ENCODE results near the gene UNC13A. TPM values are rescaled to one million over a fixed set of nuclear protein-coding genes. Genes with fewer than 3 reads are reported as not detected.

The UNC13A gene
- total and polyA plus RNA-seq, 2 of the 13 experiments (the other 11 are each of a cell fraction or from before 2014, with no cell fraction given), result 0.11 to 0.45 TPM

- TF ChIP-seq, protein P1, sequence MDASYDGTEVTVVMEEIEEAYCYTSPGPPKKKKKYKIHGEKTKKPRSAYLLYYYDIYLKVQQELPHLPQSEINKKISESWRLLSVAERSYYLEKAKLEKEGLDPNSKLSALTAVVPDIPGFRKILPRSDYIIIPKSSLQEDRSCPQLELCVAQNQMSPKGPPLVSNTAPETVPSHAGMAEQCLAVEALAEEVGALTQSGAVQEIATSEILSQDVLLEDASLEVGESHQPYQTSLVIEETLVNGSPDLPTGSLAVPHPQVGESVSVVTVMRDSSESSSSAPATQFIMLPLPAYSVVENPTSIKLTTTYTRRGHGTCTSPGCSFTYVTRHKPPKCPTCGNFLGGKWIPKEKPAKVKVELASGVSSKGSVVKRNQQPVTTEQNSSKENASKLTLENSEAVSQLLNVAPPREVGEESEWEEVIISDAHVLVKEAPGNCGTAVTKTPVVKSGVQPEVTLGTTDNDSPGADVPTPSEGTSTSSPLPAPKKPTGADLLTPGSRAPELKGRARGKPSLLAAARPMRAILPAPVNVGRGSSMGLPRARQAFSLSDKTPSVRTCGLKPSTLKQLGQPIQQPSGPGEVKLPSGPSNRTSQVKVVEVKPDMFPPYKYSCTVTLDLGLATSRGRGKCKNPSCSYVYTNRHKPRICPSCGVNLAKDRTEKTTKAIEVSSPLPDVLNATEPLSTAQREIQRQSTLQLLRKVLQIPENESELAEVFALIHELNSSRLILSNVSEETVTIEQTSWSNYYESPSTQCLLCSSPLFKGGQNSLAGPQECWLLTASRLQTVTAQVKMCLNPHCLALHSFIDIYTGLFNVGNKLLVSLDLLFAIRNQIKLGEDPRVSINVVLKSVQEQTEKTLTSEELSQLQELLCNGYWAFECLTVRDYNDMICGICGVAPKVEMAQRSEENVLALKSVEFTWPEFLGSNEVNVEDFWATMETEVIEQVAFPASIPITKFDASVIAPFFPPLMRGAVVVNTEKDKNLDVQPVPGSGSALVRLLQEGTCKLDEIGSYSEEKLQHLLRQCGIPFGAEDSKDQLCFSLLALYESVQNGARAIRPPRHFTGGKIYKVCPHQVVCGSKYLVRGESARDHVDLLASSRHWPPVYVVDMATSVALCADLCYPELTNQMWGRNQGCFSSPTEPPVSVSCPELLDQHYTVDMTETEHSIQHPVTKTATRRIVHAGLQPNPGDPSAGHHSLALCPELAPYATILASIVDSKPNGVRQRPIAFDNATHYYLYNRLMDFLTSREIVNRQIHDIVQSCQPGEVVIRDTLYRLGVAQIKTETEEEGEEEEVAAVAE (CRISPR knock-in tag; IDR thresholded peaks at IDR 0.05; ENCODE audit: borderline replicate concordance), result no peak
- no peak for TF ChIP-seq CHCHD3 (CRISPR knock-in tag; IDR thresholded peaks at IDR 0.05)
- TF ChIP-seq ZNF3 (CRISPR knock-in tag; IDR thresholded peaks at IDR 0.05), result no peak
- no peak for TF ChIP-seq ZNF101 (CRISPR knock-in tag; IDR thresholded peaks at IDR 0.05; ENCODE audit: borderline replicate concordance, low read depth)
- peak; percentile 32; the same call in 1 of the 2 replicates for TF ChIP-seq GABPB1 (CRISPR knock-in tag; IDR thresholded peaks at IDR 0.05)
- no peak for TF ChIP-seq ZBTB7B (CRISPR knock-in tag; IDR thresholded peaks at IDR 0.05)
- no peak for TF ChIP-seq HMG20B (CRISPR knock-in tag; conservative IDR thresholded peaks at IDR 0.05)
- no peak for TF ChIP-seq ZNF234 (CRISPR knock-in tag; conservative IDR thresholded peaks at IDR 0.05)
- 0 out of 2 replicates have a peak, but pooled peaks have one; percentile 18 for TF ChIP-seq MEIS2 (CRISPR knock-in tag; IDR thresholded peaks at IDR 0.05)
- peak; percentile 94 for TF ChIP-seq ATF7 (IDR thresholded peaks at IDR 0.05)
- no peak for TF ChIP-seq ATF7 (CRISPR knock-in tag; IDR thresholded peaks at IDR 0.05)
- TF ChIP-seq ZNF749 (CRISPR knock-in tag; IDR thresholded peaks at IDR 0.05; ENCODE audit: borderline replicate concordance), result no peak
- no peak for TF ChIP-seq ZBTB42 (CRISPR knock-in tag; IDR thresholded peaks at IDR 0.05)
- no peak for TF ChIP-seq MLLT10 (CRISPR knock-in tag; IDR thresholded peaks at IDR 0.05)
- no peak for TF ChIP-seq CSRNP1 (CRISPR knock-in tag; IDR thresholded peaks at IDR 0.05)
- peak; percentile 66 for TF ChIP-seq NFYB (CRISPR knock-in tag; IDR thresholded peaks at IDR 0.05)
- TF ChIP-seq SP1 (IDR thresholded peaks at IDR 0.05), result no peak
- peak; percentile 28; the same call in 1 of the 2 replicates for TF ChIP-seq SP1 (CRISPR knock-in tag; IDR thresholded peaks at IDR 0.05)
- no peak for TF ChIP-seq ZNF124 (CRISPR knock-in tag; IDR thresholded peaks at IDR 0.05)
- TF ChIP-seq NBN (conservative IDR thresholded peaks at IDR 0.05), result no peak
- no peak for TF ChIP-seq CTCF (CRISPR knock-in tag; IDR thresholded peaks at IDR 0.05)
- no peak for TF ChIP-seq SP140L (CRISPR knock-in tag; IDR thresholded peaks at IDR 0.05; ENCODE audit: borderline replicate concordance)
- no peak for TF ChIP-seq ZNF451 (CRISPR knock-in tag; IDR thresholded peaks at IDR 0.05)
- peak; percentile 82 for TF ChIP-seq CREM (IDR thresholded peaks at IDR 0.05)
- no peak for TF ChIP-seq CREM (CRISPR knock-in tag; IDR thresholded peaks at IDR 0.05)
These were observed 71.0 kb downstream of the UNC13A start (continued) for GRCh38 chr19:17616961-17617806.

Data from HepG2 (cell line).